ENCODE results near the gene INPP5A.

The INPP5A gene

DNA sequence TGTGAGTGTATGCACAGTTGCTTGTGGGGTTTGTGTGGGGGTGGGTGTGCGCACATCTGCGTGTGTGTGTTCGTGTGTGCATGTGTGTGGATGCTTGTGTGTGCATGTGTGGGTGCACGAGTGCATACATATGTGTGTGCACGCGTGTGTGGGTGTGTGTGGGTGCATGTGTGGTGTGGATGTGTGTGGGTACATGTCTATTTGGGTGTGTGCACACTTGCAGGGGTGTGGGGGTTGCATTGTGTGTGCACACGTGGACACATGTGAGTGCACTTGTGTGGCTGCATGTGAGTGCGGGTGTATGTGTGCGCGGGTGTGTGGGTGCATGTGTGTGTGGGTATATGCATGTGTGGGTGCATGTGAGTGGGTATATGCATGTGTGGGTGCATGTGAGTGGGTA is 174.7 kb downstream of the INPP5A start:
- DNase-seq, result no peak

DNA sequence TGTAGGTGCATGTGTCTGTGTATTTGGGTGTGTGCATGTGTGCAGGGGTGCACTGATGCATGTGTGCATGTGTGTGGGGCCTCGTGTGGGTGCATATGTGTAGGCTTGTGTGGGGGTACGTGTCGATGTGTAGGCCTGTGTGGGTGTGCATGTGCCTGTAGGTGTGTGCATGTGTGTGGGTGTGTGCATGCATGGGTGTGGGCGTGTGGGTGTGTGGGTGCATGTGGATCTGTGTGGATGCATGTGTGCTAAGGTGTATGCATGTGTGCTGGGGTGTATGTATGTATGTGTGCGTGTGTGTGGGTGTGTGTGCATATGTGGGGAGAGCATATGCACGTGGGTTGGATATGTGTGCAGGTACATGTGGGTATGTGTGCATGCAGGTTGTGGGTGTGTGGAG is 175.2 kb downstream of the INPP5A start:
- no peak for DNase-seq

- no peak for DNase-seq
These were observed 176.0 kb downstream of the INPP5A start for GRCh38 chr10:132713421-132714095.

- no peak for DNase-seq
These were observed 176.8 kb downstream of the INPP5A start for GRCh38 chr10:132714096-132714985.

DNA sequence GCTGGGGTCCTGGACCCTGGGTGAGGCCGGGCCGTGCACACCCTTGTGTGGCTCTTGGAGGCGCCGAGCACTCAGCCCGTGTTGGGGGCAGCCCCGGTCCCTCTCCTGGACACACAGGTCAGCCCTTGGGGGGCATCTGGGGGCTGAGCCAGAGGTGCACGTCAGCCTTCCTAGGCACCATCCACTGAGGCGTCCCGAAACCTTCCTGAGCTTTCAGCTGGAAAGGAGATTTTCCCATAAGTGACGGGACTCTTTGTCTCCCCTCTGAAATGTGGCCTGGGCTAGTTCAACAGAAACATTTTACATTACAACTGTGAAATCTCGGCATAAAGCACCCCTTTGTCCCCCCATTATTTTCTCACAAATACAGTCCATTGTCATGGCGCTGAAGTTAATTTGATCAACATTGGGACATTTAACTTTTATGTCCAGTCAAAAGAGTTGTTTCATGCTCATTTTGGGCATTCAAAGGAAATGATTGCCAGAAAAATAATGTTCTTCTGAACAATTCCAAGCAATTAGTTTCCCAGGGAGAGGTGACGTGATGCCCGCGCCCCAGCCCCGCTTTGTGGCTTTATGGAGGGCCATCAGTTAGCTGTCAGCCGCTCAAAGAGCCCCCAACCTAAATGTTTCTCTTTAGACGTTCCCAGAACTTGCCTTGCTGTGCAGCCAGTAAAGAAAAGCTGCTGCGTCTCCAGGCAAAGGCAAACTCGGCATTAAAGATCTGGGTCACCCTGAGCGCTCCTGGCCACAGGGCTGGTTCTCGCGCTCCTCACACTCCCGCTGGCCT is 177.6 kb downstream of the INPP5A start:
- no peak for DNase-seq

- DNase-seq, result no peak
These were observed 178.4 kb downstream of the INPP5A start for GRCh38 chr10:132715776-132716680.

DNA sequence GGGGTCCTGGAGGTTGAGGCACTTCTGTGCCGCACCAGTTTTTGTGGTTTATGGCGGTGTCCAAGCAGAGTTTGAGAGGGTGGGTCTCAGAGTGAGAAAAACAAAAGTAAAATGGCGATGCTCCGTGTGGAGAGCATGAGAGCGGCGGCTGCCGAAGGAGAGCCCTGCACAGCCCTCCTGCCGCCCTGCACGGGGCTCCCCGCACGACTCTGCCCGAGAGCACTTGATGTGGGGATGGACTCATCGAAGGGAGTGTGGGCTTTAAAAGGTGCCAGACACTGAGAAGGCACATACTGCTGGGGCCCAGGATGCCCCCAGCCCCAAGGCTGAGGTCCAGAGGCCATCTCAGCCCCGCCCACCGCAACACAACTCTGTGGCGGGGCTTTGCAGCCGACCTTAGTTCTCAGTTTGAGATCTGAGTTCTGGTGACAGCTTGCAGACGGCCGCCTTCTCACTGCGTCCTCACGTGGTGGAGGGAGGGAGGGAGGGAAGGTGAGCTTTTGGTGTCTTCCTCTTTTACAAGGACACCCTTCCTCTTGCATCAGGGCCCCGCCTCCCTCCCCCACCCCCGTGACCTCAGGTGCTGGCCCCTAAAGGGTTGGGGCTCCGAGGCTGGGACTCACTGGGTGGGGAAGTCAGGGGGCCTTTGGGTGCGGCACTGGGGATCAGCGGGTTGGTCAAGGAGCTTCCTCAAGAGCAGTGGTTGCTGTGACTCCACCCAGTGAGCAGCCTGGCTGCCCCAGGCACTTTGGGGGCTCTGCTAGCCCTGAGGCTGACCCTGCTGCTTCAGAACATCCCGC is 179.3 kb downstream of the INPP5A start:
- DNase-seq, result no peak

DNA sequence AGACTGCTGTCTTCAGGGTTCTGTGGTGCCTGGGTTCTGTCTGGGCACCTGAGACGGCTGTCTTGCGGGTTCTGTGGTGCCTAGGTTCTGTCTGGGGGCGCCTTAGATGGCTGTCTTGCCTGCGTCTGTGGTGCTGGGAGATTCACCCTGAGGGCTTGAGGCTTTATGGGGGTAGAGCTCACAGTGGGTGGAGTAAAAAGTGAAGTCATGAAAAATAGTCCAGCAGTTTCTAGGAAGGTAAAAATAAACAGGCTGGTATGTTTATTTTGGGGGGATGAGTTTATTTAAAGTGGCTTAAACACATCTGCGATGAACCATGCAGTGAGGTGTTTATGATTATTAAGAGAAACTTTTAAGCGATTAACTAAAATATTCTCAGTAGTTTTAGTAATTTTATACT is 184.1 kb downstream of the INPP5A start:
- DNase-seq, result no peak

DNA sequence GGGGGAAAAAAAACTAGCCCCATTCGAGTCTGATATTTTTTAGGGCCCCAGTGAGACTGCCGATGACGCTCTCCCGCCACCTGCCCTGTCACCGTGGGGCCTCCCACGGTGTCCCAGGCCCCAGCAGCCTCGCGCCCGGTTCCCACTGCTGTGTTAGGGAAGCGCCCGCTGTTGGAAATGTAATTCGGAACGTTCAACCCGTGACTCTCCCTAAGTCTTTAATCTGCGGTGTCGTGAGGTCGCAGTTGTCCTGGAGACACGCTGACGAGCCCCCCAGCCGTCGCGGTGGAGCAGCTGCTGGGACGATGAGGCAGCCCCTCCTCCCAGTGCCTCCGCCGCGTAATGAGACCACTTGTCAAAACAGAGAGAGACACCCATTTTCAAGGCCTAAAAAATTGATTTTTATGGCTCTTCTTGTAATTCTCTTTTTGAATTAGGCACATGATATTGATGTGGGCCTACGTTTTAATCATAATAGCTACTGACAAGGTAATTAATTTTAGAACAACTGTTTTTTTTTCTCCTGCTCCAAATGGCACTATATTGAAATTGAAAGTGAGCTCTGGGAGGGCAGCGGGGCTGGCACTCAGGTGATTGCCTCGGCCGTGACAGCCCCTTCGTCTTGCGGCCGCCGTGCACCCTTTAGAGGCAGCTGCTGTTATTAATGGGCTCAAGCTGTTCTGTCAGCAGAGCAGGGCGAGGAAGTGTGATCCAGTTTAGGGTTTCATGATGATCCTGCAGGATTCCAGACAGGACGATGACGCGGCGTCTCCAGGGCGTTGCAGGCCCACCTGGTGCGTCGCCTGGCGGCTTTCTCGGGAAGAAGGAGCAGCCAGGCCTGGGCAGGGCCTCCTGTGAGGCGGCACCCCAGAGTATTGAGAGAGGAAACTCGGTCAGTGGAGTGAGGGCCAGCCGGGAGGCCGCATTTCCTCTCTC is 185.1 kb downstream of the INPP5A start:
- no peak for DNase-seq

- no peak for DNase-seq
These were observed 185.9 kb downstream of the INPP5A start for GRCh38 chr10:132723330-132723970.

DNA sequence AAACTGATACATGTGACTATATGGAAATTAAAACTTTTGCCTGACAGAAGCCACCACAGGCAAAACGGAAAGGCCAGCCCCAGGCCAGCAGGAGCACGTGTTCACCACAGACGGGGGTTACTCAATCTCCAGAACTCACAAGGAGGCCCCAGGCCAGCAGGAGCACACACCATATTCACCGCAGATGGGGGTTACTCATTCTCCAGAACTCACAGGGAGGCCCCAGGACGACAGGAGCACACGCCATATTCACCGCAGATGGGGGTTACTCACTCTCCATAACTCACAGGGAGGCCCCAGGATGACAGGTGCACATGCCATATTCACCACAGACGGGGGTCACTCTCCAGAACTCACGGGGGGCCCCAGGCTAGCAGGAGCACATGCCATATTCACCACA is 186.9 kb downstream of the INPP5A start:
- no peak for DNase-seq

DNA sequence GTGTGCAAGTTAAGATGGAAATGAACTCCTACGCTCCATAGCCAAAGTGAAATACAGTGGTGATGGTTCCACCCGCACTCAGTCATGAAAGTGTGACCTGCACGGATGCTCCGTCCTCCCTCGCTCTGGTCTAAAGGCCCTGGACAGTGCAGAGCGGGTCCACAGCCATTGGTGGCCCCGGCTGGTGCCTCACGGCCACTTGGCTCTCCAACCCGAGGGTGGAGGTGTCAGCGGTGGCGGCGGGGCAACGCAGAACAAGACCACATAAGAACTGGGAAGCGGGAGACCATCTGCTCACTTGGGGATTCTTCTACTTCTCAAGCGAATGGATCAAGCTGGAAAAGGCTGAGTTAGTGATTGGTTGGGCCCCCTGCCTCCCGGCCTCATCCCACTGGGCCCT is 187.6 kb downstream of the INPP5A start:
- no peak for DNase-seq

GRCh38 chr10:132726194-132726593 is 188.6 kb downstream of the INPP5A start:
- no peak for DNase-seq

DNA sequence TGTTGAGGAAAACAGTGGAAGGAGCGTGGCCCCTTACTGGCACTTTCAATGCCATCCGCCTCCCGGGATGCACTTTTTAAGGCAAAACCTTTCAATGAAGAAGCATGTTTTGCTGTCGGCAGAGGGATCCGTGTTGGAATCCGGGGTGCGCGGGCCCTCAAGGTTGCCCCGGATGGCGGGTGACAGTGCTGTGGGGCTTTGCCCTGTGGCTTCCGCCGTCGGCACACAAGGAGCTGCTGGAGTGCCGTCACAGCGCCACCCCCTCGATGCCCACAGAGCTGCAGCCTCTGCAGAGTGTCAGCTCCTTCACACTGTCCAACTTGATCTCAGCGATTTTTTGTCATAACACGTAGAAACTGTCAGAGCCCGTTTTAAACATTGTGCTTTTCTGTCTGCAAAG is 189.4 kb downstream of the INPP5A start:
- no peak for DNase-seq

DNA sequence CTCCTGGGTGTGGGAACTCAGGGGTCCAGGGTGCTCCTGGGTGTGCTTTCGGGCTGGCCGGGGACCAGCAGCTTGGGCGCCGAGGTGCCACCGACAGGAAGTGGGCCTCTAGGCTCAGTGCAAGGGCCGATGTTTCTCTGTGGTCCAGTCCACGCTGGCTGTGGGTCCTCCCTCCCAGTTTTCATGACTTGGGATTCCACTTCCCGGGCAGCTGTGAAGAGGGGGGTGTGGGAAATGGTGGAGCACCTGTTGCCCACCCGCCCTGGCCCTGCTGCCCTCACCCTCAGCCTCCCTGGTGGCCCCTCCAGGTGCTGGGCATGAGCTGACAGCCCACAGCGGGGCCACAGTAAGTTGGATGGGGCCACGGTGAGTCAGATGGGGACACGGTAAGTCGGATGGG is 189.8 kb downstream of the INPP5A start:
- no peak for DNase-seq

DNA sequence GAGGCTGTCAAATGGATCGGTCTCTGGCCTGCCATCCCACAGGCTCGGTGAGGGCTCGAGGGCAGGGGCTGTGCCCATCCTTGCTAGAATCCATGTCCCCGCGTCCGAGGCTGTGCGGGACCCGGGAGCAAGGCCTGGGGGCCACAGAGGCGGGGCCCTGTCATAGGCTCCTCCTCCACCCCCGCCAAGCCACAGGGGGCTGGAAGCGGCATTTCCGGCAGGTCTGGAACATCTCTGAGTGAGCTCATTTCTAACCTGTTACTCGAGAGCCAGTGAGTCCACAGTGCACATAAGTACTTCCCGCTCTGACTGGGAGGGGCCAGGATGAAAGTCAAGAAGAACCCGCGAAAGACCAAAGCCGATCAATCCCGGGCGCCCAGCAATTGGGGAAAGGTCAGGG is 190.7 kb downstream of the INPP5A start:
- no peak for DNase-seq

GRCh38 chr10:132728741-132729140 is 191.2 kb downstream of the INPP5A start:
- no peak for DNase-seq

DNA sequence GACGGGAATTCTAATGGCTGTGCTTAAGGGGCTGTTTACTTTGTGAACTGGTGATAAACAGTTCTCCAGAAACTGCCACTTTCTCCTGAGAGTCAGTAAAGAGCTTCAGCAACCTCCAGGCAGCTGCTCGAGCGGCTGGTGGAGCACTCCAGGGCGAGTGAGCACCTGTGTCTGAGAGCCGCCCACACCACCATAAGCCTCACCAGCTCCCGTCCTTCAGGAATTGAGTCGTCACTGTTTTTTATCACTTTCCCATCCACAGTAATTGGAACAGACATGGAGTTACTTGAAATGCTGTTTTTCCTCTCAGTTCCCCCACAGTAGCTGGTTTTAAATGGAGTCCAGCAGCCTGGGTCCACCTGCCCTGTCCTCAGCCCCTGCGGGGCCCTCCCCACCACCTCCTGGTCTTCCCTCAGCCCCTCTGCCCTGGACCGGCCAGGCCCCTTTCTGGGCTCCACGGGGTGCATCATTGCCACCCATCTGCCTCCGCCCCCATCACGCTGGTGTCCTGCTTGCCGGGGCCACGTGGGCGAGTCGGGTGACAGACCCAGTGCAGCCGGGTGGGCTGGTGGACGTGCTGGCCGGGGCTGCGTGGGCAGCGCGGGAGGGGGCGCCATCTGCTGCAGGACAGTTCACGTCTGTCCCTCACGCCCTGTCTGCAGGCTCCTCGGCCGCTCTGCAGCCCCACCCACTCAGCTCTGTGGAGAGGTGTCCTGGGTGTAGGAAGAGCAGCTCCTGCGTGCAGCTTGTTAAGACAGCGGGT is 192.4 kb downstream of the INPP5A start:
- DNase-seq, result no peak

- no peak for DNase-seq
These were observed 193.0 kb downstream of the INPP5A start for GRCh38 chr10:132730573-132730953.
